ENCODE measurements around the gene KLRF1. TPM values are rescaled to one million over a fixed set of nuclear protein-coding genes. Genes with fewer than 3 reads are reported as not detected.

KLRF1 gene
- polyA plus RNA-seq, 3 donors = 0.21 to 0.56 (median 0.30) TPM

Other genes starting within 250 kb of the KLRF1 start
- gene KLRB1, start 219.6 kb upstream of the KLRF1 start, polyA plus RNA-seq = 1 to 10 TPM in 1 of 3 donors, under 1 TPM in 2; 0.30 to 1.3 (median 0.90) TPM
- gene CLEC2D, start 157.8 kb upstream of the KLRF1 start, polyA plus RNA-seq = 1 to 10 TPM; 1.2 to 4.3 (median 1.9) TPM
- gene CLECL1, start 94.4 kb upstream of the KLRF1 start, polyA plus RNA-seq = under 1 TPM in 2 of 3 donors, not detected in 1; 0.09 to 0.37 TPM
- gene CD69, start 66.6 kb upstream of the KLRF1 start, polyA plus RNA-seq = 1 to 10 TPM; 1.2 to 9.8 (median 6.8) TPM
- 10 to 100 TPM in 2 of 3 donors, 1 to 10 TPM in 1; 1.5 to 21.9 (median 12.8) TPM for gene CLEC2B, start 41.9 kb downstream of the KLRF1 start, polyA plus RNA-seq
- gene KLRF2, start 54.0 kb downstream of the KLRF1 start, polyA plus RNA-seq = not detected
- not detected for gene CLEC2A, start 104.9 kb downstream of the KLRF1 start, polyA plus RNA-seq
- gene CLEC12A, start 143.9 kb downstream of the KLRF1 start, polyA plus RNA-seq = 1 to 10 TPM in 1 of 3 donors, under 1 TPM in 2; 0.34 to 6.6 (median 0.41) TPM
- under 1 TPM in 1 of 3 donors, not detected in 2; 0.15 TPM for gene CLEC1B, start 171.6 kb downstream of the KLRF1 start, polyA plus RNA-seq
- under 1 TPM in 2 of 3 donors, not detected in 1; 0.07 to 0.52 TPM for gene CLEC12B, start 183.1 kb downstream of the KLRF1 start, polyA plus RNA-seq
- gene CLEC9A, start 203.2 kb downstream of the KLRF1 start, polyA plus RNA-seq = under 1 TPM in 1 of 3 donors, not detected in 2; 0.12 TPM

All from adipose tissue (tissue), 3 donors.